HCT116 (cell line): ENCODE results near the gene AGL.

Experiments
- POLR2AphosphoS5 ChIP-seq: IDR thresholded peaks from 2 replicates; pipeline ENCODE4 v1.6.1; 2011; ENCODE audit warnings: mild to moderate bottlenecking, low read depth, low read length, moderate library complexity
- TF ChIP-seq, protein P1 (sequence below), 3 experiments: fragments of 200-600 bp in 1 of 3; sonication (generic) in 1 of 3; IDR thresholded peaks in 2 of 3; conservative IDR thresholded peaks in 1 of 3; 2 replicates each; pipeline ENCODE4 v1.5.1; 2012 to 2017; ENCODE audit warnings: low read depth in 2 of 3, low read length in 2 of 3, antibody characterized with exemption in 1 of 3, borderline replicate concordance in 1 of 3, control low read depth in 1 of 3, mild to moderate bottlenecking in 1 of 3, mixed read lengths in 1 of 3, mixed run types in 1 of 3, moderate library complexity in 1 of 3; ENCODE audit not compliant: insufficient read depth in 1 of 3

DNA sequence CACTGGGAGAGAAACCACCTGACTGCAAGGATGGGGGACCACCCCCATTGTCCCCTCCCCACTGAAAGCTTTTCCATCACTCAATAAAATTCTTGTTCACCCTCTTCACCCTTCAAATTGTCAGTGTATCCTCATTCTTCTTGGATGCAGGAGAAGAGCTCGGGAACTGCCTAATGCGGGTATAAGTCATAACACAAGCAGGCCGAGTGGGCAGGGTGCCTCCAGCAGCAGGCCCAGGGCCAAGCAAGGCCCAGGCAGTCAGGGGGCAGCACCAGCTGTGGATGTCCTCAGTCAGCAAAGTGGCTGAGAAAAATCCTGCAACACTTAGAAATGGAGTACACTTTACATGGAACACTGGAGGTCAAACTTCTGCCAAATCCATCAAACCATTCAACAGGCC lies 85.9 kb downstream of the AGL start:
- no peak for TF ChIP-seq POLR2AphosphoS5
- TF ChIP-seq, protein P1, sequence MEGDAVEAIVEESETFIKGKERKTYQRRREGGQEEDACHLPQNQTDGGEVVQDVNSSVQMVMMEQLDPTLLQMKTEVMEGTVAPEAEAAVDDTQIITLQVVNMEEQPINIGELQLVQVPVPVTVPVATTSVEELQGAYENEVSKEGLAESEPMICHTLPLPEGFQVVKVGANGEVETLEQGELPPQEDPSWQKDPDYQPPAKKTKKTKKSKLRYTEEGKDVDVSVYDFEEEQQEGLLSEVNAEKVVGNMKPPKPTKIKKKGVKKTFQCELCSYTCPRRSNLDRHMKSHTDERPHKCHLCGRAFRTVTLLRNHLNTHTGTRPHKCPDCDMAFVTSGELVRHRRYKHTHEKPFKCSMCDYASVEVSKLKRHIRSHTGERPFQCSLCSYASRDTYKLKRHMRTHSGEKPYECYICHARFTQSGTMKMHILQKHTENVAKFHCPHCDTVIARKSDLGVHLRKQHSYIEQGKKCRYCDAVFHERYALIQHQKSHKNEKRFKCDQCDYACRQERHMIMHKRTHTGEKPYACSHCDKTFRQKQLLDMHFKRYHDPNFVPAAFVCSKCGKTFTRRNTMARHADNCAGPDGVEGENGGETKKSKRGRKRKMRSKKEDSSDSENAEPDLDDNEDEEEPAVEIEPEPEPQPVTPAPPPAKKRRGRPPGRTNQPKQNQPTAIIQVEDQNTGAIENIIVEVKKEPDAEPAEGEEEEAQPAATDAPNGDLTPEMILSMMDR (IDR thresholded peaks at IDR 0.05 in 2 of 3, conservative IDR thresholded peaks at IDR 0.05 in 1 of 3; ENCODE audit: borderline replicate concordance in 1 of 3, insufficient read depth in 1 of 3, low read depth in 2 of 3, low read length in 2 of 3), result no peak
